ENCODE data around the gene RFESD.
"Not testable (repeated sequence)": the region's sequence is repeated elsewhere in the genome, so short reads cannot be mapped to it uniquely, and the experiment has no call there.

The RFESD gene

GRCh38 chr5:95664204-95664786, 17.7 kb downstream of the RFESD start:
- DNase-seq (ENCODE audit: low read depth in 2 of 2) = no peak

- DNase-seq (ENCODE audit: low read depth in 2 of 2) = no peak
These were observed 20.6 kb downstream of the RFESD start for GRCh38 chr5:95667061-95667618.

- no peak for DNase-seq (ENCODE audit: low read depth in 2 of 2)
These were observed 21.1 kb downstream of the RFESD start for GRCh38 chr5:95667678-95668077.

GRCh38 chr5:95668216-95668615, 21.6 kb downstream of the RFESD start:
- DNase-seq (ENCODE audit: low read depth in 2 of 2) = no peak

- DNase-seq (ENCODE audit: low read depth in 2 of 2) = no peak
These were observed 22.2 kb downstream of the RFESD start for GRCh38 chr5:95668728-95669127.

GRCh38 chr5:95669540-95669939, 23.0 kb downstream of the RFESD start:
- DNase-seq (ENCODE audit: low read depth in 2 of 2) = no peak

GRCh38 chr5:95669985-95670384, 23.4 kb downstream of the RFESD start:
- DNase-seq (ENCODE audit: low read depth in 2 of 2) = no peak

- DNase-seq (ENCODE audit: low read depth in 2 of 2) = no peak
These were observed 24.0 kb downstream of the RFESD start for GRCh38 chr5:95670568-95670967.

- no peak for DNase-seq (ENCODE audit: low read depth in 2 of 2)
These were observed 25.2 kb downstream of the RFESD start for GRCh38 chr5:95671826-95672225.

- no peak for DNase-seq (ENCODE audit: low read depth in 2 of 2)
These were observed 26.1 kb downstream of the RFESD start for GRCh38 chr5:95672641-95673040.

GRCh38 chr5:95673081-95673480, 26.5 kb downstream of the RFESD start:
- no peak for DNase-seq (ENCODE audit: low read depth in 2 of 2)

- no peak for DNase-seq (ENCODE audit: low read depth in 2 of 2)
These were observed 36.3 kb downstream of the RFESD start, which contains the start of gene SPATA9 for GRCh38 chr5:95682891-95683290. TSS of gene SPATA9 (minus strand) at chr5:95682991. CDS start at chr5:95682854, 137 bp downstream.

GRCh38 chr5:95684361-95684760, 37.8 kb downstream of the RFESD start:
- DNase-seq (ENCODE audit: low read depth in 2 of 2) = no peak

- no peak for DNase-seq (ENCODE audit: low read depth in 2 of 2)
These were observed 40.1 kb downstream of the RFESD start for GRCh38 chr5:95686651-95687050.

GRCh38 chr5:95689680-95690079, 43.1 kb downstream of the RFESD start:
- DNase-seq (ENCODE audit: low read depth in 2 of 2) = no peak

GRCh38 chr5:95690333-95690732, 43.8 kb downstream of the RFESD start:
- DNase-seq (ENCODE audit: low read depth in 2 of 2) = no peak

- DNase-seq (ENCODE audit: low read depth in 2 of 2) = no peak
These were observed 51.5 kb downstream of the RFESD start for GRCh38 chr5:95697781-95698681.

GRCh38 chr5:95699337-95699736, 52.8 kb downstream of the RFESD start:
- no peak for DNase-seq (ENCODE audit: low read depth in 2 of 2)

GRCh38 chr5:95701074-95701473, 54.5 kb downstream of the RFESD start:
- no peak for DNase-seq (ENCODE audit: low read depth in 2 of 2)

- no peak for DNase-seq (ENCODE audit: low read depth in 2 of 2)
These were observed 57.6 kb downstream of the RFESD start for GRCh38 chr5:95704150-95704549.

- DNase-seq (ENCODE audit: low read depth in 2 of 2) = not testable (repeated sequence)
These were observed 59.6 kb downstream of the RFESD start for GRCh38 chr5:95706196-95706595.

GRCh38 chr5:95707055-95707454, 60.5 kb downstream of the RFESD start:
- DNase-seq (ENCODE audit: low read depth in 2 of 2) = no peak

Data from stimulated activated CD8-positive, alpha-beta memory T cell treated with anti-CD3 and anti-CD28 coated beads, Interleukin-2, amount 100 ng/mL, for 48 hours (primary cell).